Mucosa of descending colon (tissue), 3 donors: ENCODE results near the gene WDR45B. TPM values are rescaled to one million over a fixed set of nuclear protein-coding genes. Genes with fewer than 3 reads are reported as not detected.

Experiments
- ATAC-seq: fragments of 200-7000 bp; cut with Tn5 transposase; one replicate; pipeline ENCODE4 v1.9.1; 2020; ENCODE audit warnings: mild to moderate bottlenecking, moderate library complexity
- DNase-seq, 3 donors: peaks; one replicate each; pipeline ENCODE4 v3.0.0-alpha.2; 2020
- H3K36me3 ChIP-seq: fragments of 200-600 bp; one replicate; pipeline ENCODE4 v1.8.0; 2021; ENCODE audit warnings: low read depth, mild to moderate bottlenecking
- H3K4me1 ChIP-seq: fragments of 200-600 bp; one replicate; pipeline ENCODE4 v1.8.0; 2021; ENCODE audit warnings: low read depth, mild to moderate bottlenecking
- H3K4me3 ChIP-seq: fragments of 200-600 bp; one replicate; pipeline ENCODE4 v1.8.0; 2021; ENCODE audit warnings: mild to moderate bottlenecking
- H3K9me3 ChIP-seq: fragments of 200-600 bp; one replicate; pipeline ENCODE4 v1.8.0; 2021; ENCODE audit warnings: mild to moderate bottlenecking
- CTCF ChIP-seq: fragments of 200-600 bp; IDR thresholded peaks from one replicate; pipeline ENCODE4 v1.8.0; 2022; ENCODE audit warnings: antibody characterized with exemption, mild to moderate bottlenecking
- intact Hi-C, 2 donors: fragments of 100-400 bp; cut with DNase I in 1 of 2; cut with micrococcal nuclease in 1 of 2; formaldehyde crosslinking; loops; one replicate each; pipeline versions ENCODE4 v1.11.0 to v1.11.1; 2022; cut with DNase I, micrococcal nuclease
- total RNA-seq, 3 donors: library from RNA; stranded (reverse); fragmentation: NEBNext Ultra II Directional in 2 of 3; extraction: Animal tissue kit (Norgen Biotek cat#: 25700) in 2 of 3; gene quantifications; one replicate each; pipeline versions ENCODE4 v1.2.1 to v1.2.4, GENCODE V29; 2021 to 2023
- donor health status: DM: no; HTN: no; CAD: no; lungs with moderate emphysema.
- donor health status: DM: no; HTN: no; CAD: no.
- donor health status: DM: no; HTN: yes; CAD: no.

The WDR45B gene
- total RNA-seq, 3 donors from 2014 or later = 69.0 to 76.0 (median 74.4) TPM

GRCh38 chr17:82683534-82683933, 35.3 kb upstream of the WDR45B start:
- peaks cover 6% of the 10 kb centered on the region for H3K9me3 ChIP-seq
- no peaks in the 10 kb centered on the region for H3K36me3 ChIP-seq
- no peak for ATAC-seq
- peaks cover 16% of the 10 kb centered on the region for H3K4me1 ChIP-seq
- peak in 1 of 3 donors; percentile 2 for DNase-seq
- no peak for TF ChIP-seq CTCF
- no peak overlapping the region for H3K4me3 ChIP-seq
- intact Hi-C loops = no loop called here

- Histone ChIP-seq H3K4me3 (no peak overlapping the region), H3K36me3 (no peaks in the 10 kb centered on the region), H3K9me3 (peaks cover 6% of the 10 kb centered on the region), H3K4me1 (peaks cover 16% of the 10 kb centered on the region)
- no peak for TF ChIP-seq CTCF
- DNase-seq (no peak), ATAC-seq (no peak)
- intact Hi-C loops = no loop called here
These were observed 33.3 kb upstream of the WDR45B start for GRCh38 chr17:82681547-82681946.

- ATAC-seq = peak; percentile 45
- Histone ChIP-seq H3K4me1 (peaks cover 22% of the 10 kb centered on the region), H3K4me3 (no peak overlapping the region), H3K9me3 (peaks cover 6% of the 10 kb centered on the region), H3K36me3 (no peaks in the 10 kb centered on the region)
- no peak for TF ChIP-seq CTCF
- peak; percentile 70 to 84 (median 72) for DNase-seq
- intact Hi-C loops = no loop called here
These were observed 31.6 kb upstream of the WDR45B start for GRCh38 chr17:82679586-82680465.

GRCh38 chr17:82678265-82678891, 30.1 kb upstream of the WDR45B start:
- Histone ChIP-seq H3K4me1 (peaks cover 19% of the 10 kb centered on the region), H3K36me3 (no peaks in the 10 kb centered on the region), H3K4me3 (no peak overlapping the region), H3K9me3 (peaks cover 6% of the 10 kb centered on the region)
- no peak for TF ChIP-seq CTCF
- DNase-seq (peak in 2 of 3 donors; percentile 24 to 31), ATAC-seq (no peak)
- intact Hi-C loops = no loop called here

GRCh38 chr17:82677353-82677925, 29.2 kb upstream of the WDR45B start:
- H3K4me1 ChIP-seq = peaks cover 23% of the 10 kb centered on the region

More at GRCh38 chr17:82677353-82677925, 29.2 kb upstream of the WDR45B start:
- ATAC-seq (no peak), DNase-seq (peak in 2 of 3 donors; percentile 25 to 40)
- peaks cover 6% of the 10 kb centered on the region for H3K9me3 ChIP-seq
- no peak overlapping the region for H3K4me3 ChIP-seq
- intact Hi-C loops = no loop called here
- H3K36me3 ChIP-seq = no peaks in the 10 kb centered on the region
- TF ChIP-seq CTCF = no peak
